ENCODE results near the gene NMNAT2.

DNA sequence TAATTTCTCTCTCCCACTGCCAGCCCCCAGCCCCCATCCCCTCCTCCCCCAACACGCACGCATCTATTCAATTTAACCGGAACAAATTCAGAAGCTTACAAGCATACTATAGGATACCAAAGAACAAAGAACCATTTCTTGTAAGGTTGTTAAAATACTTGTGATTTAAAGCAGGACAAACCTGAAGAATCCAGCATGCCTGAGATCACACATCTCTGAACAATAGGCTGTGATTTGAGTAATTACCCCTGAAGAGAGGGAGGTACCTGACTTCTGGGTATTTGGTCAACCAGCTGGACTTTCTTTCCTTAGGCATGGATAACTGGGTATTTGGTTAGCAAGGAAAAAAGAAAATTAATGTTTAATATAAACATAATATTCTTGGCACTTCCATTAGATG lies 105.1 kb downstream of the NMNAT2 start:
- TF ChIP-seq CTCF (conservative IDR thresholded peaks at IDR 0.05; ENCODE audit: low read length) (no peak), EZH2phosphoT487 (IDR thresholded peaks at IDR 0.05; ENCODE audit: borderline replicate concordance, low read depth, low read length) (no peak)

Data from OCI-LY7 (cell line).